Bronchial smooth muscle cell (primary cell): Measurements from ENCODE around the gene DNAJC25. TPM values are rescaled to one million over a fixed set of nuclear protein-coding genes. Genes with fewer than 3 reads are reported as not detected.

Experiments
- total RNA-seq: library from RNA; depleted of rRNA; stranded (reverse); fragments of >200 nt; gene quantifications from 2 replicates; pipeline ENCODE4 v1.2.1, GENCODE V29; 2014

The DNAJC25 gene
- 3.8 and 6.6 TPM in 2 replicates for total RNA-seq

GRCh38 chr9:111631214-111631971 lies at the start of gene DNAJC25:
Gene DNAJC25 (plus strand): TSS chr9:111631334. CDS start chr9:111631408, 74 bp downstream.

GRCh38 chr9:111599092-111599954 lies 31.8 kb upstream of the DNAJC25 start, which contains the start of gene PTGR1:
Gene PTGR1 (minus strand): TSS chr9:111599647. CDS start chr9:111597422, 2,225 bp downstream.

GRCh38 chr9:111661150-111661801 lies 30.1 kb downstream of the DNAJC25 start, which contains the start of gene GNG10:
Gene GNG10 (plus strand): TSS chr9:111661605. CDS start chr9:111661635, 30 bp downstream.

Other genes with a start within 250 kb of the DNAJC25 start
- 96.8 and 106 TPM in 2 replicates for gene ECPAS, start 147.0 kb upstream of the DNAJC25 start, total RNA-seq
- 1.9 and 2.2 TPM in 2 replicates for gene ZNF483, start 106.2 kb upstream of the DNAJC25 start, total RNA-seq
- gene PTGR1, start 31.7 kb upstream of the DNAJC25 start, total RNA-seq = 63.9 and 93.3 TPM in 2 replicates
- 20.3 and 64.8 TPM in 2 replicates for gene GNG10, start 30.3 kb downstream of the DNAJC25 start, total RNA-seq
- gene SHOC1, start 163.6 kb downstream of the DNAJC25 start, total RNA-seq = under 0.01 TPM in 1 of 2 replicates, not detected in the other